HUDEP-2 (cell line): Measurements from ENCODE around the gene PSMC3IP.

Source experiments
- DNase-seq, 76 experiments: peaks; one replicate each; lab custom pipeline; 2025; ENCODE audit not compliant: unreplicated experiment in 76 of 76; lab: John Stamatoyannopoulos, UW

PSMC3IP gene

GRCh38 chr17:42586514-42587230 lies 9.1 kb upstream of the PSMC3IP start:
- no peak for DNase-seq

DNA sequence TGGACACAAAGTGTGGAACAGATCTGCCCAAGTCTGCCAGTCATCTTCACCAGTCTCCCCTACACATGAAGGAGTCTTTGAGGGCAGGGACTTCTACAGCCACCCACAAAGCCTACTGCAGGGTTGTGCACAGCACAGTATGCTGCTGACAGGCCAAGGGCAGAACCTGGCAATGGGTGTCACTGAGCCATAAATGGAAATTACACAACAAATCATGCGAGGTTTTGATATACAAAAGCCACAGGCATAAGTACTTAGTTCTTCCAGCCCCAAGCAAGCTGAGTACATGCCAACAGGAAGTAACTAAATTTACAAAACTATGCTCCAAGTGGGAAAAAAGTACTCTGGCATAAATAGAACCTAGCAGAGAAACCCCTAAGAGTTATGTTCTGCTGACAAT lies 7.8 kb upstream of the PSMC3IP start:
- no peak for DNase-seq

DNA sequence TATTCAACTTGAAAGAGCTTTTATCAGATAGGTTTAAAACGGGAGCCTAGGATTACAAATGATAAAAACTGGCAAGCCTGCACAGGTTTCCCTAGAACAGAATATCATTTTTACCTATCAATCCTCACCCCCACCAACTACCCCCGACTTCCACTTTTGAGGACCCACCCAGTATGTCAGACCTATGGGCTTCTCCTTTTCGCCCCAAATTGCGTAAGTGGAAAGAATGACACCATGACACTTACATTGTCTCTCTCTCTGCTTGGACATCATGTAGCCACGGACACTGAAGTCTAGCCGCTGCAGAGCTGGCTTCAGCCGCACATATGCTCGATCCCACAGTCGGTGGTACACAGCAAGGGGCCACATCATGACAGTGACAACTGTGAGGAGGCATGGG lies 7.4 kb upstream of the PSMC3IP start:
- no peak for DNase-seq

DNA sequence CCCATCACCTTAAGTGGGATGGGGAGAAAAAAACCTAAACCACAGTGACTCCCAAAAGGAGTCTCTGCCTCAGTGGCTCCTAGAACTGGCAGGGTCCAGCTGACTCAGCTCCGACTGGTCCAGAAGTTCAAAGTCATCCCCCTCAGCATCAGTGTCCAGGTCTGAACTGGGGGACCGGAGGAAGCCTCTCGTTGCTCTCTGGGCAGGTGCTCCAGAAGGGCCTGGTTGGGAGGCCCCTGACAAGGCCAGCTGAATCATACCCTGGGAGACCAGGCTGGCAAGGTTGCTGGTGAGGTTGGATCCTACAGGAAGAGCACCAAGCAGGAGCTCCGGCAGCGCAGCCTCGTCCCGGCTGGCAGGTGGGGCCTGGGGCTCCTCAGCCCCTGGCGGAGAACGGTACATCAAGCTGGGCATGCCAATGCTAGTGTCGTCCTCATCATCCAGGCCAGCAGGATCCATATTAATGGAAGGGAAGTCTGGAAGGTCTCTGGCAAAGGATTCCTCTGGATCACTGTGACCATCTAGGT lies 4.3 kb upstream of the PSMC3IP start:
- no peak for DNase-seq

DNA sequence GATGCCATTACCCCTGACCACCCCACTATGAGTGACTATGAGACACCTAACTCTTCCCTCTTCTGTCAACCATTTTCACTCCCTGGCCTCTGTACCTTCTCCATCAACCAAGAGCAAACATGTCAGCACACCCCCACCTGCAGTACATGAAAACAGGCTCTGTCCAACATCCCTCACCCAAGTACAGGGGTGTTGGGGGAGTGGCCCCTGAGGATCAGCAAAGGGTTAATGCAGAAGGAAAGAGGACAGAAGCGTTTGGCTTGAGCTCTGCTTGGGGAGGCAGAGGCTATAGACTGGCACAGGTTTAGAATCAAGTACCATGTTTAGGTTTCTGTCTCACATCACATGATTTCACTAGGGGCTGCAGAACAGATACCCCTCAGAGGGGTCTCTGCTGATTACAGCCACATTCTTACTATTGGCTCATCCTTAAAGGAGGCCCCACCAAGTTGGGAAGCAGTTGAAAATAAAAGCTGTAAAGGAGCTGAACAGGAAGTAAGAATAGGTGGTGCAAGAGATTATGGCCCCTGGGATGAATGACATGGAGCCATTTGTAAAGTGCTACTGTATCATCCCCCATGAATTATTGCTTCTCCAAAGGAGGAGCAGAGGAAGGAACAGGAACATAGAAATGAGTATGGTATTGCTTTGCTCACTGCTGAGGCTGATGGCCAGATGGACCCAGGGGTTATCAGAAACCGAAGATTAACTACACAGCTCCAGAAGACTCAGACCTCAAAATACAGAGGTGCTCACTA lies 2.4 kb upstream of the PSMC3IP start:
- DNase-seq: no peak

GRCh38 chr17:42578282-42578869 lies 847 bp upstream of the PSMC3IP start:
- peak in 71 of 76 experiments; percentile 31 to 85 (median 67) for DNase-seq

GRCh38 chr17:42577140-42577531 lies 393 bp downstream of the PSMC3IP start:
- DNase-seq: peak in 1 of 76 experiments; percentile 60

GRCh38 chr17:42574463-42574862 lies 3.1 kb downstream of the PSMC3IP start:
- no peak for DNase-seq

GRCh38 chr17:42573095-42573494 lies 4.4 kb downstream of the PSMC3IP start:
- DNase-seq: no peak

DNA sequence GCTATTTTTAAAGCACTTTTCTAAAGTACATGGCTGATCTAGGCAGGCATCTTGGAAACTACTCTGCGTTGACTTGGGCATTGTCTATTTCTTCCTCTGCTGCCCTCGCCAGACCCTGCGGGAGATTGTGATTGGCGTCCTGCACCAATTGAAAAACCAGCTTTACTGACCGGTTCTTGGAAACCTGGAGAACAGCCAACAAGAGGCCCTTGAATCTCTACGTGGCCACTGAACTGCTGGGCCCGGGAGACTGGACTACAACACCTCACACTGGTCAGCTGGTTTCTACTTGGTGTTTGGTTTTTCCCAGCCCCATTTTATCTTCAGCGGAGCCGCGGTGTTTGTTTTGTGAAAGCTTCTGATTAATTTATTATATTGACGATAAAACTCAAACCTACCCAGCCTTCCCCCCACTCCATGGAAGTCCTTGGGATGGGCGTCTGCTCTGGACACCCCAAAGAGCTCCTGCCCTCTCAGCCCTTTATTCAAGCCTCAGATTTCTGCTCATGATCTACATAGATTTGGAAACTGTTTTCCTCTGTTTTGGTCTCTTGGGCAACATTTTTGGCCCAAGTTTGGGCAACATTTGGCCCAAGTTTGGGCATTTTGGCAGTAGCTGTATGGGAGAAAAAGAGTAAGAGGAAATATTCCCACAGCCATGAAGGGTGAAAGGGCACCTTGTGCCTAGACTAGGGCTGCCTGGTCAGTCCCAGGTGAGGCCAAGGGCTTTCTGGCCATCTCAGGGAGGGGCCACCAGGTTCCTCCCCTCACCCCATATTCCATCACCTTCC lies 5.9 kb downstream of the PSMC3IP start:
- DNase-seq: no peak

DNA sequence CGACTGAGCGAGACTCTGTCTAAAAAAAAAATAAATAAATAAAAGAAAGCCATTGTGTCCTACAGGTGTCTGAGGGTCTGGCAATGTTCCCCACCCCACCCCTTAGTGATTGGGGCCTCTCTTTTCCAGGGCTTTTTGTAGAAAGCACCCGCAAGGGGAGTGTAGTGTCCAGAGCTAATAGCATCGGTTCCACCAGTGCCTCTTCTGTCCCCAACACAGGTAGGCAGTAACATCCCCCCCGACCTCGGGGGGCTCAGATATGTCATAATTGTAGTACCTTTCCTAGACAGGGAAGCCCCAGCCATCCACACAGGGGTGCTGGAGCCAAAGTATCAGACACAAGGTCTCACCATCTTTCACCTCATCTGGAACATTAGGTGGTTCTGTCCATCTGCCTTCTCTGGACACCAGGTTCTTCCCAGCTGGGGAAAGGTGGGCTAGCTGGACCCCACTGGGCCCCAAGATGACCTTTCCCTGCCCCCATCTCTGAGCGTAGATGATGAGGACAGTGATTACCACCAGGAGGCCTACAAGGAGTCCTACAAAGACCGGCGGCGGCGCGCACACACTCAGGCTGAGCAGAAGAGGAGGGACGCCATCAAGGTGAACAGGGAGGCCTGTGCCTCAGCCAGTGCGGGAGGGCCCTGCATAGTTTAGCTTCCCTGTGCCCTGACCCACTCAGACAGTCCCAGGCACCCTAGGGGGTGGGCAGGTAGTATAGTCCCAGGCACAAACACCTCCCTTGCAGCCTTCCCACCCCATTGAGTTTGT lies 9.0 kb downstream of the PSMC3IP start:
- no peak for DNase-seq

DNA sequence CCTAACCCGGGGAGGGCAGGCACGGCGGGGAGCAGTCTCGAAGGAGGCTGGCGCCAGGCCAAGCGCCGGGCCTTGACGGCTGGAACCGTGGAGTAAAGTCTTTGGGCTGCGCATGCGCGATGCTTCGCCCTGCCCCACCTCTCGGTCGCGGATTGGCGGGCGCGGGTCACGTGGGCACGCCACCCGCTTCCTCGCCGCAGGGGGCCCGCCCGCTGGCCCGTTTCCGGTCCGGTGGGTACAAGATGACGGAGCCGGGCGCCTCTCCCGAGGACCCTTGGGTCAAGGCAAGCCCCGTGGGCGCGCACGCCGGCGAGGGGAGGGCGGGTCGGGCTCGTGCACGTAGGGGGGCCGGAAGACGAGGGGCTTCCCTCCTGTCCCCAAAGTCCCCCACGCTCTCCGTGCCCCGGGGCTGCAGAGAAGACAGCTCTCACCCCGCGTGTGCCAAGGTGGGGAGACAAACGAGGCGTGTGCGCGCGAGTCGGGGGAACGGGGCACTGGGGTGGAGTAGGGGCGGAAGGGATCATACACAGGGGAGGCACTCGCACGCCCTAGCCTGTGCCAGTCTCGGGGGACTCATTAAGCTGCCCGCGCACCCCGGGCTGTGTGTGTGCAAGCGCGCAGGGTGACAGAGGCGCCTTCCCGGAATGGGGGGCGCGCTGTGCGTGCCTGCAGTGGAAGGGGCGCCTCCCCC lies 10.5 kb downstream of the PSMC3IP start, which contains the start of gene MLX:
Gene MLX, plus strand, starts transcription at position 218 of the 691 bp plus-strand sequence. Its CDS starts 25 bp downstream, at position 243.
- peak in 75 of 76 experiments; percentile 25 to 95 (median 88) for DNase-seq

DNA sequence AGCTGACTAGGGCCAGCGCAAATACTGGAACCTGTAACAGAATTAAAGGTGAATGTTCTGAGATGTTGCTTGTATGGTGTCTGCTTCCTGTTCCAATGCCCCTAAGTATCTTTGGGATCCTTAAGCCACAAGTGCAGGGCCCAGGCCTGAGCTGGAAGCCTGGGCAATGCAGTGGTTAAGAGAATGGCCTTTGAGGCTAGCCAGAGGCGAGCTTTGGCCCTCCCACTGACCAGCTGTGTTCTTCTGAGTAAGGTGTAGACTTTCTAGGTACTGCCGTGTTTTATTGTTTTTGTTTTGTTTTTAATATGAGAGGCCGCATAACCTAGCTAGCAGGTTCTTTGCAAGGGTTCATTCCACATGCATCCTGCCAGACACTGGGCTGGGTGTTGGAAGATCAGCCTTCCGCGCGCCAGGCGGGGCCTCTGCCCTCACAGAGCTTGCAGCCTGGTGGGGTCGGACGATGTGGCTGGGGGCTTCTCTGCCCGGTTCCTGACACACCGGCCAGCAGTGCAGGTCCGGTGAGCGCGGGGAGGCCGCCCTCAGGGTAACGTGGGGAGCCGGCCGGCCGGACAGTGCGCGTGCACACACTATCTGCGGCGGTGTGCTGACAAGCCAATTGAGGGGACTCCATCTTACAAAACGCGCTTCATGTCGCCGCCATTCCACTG lies 11.2 kb downstream of the PSMC3IP start:
- no peak for DNase-seq

DNA sequence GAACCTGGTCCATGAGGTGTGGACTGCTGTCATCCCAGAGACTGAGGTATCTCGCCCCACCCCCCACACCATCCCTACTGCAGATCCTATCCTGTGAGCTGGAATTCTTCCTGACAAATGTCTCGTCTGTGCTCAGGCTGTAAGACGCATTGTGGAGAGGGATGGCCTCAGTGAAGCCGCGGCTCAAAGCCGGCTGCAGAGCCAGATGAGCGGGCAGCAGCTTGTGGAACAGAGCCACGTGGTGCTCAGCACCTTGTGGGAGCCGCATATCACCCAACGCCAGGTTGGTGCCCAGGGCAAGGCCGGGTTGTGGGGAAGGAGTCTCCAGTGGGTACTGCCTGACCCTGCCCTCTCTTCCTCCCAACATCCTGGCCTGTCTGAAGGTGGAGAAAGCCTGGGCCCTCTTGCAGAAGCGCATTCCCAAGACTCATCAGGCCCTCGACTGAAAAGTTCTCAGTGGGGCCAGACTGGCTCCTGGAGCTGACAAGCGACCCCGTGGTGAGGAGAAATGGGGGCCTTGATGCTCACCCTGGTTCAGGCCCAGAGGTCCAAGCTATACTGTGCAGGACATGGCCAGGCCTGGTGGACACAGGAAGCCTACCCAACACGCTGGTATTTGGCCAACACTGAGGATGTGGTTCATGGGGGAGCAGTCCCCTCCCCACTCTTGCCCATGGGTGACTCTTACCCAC lies 11.9 kb downstream of the PSMC3IP start:
- DNase-seq: no peak

DNA sequence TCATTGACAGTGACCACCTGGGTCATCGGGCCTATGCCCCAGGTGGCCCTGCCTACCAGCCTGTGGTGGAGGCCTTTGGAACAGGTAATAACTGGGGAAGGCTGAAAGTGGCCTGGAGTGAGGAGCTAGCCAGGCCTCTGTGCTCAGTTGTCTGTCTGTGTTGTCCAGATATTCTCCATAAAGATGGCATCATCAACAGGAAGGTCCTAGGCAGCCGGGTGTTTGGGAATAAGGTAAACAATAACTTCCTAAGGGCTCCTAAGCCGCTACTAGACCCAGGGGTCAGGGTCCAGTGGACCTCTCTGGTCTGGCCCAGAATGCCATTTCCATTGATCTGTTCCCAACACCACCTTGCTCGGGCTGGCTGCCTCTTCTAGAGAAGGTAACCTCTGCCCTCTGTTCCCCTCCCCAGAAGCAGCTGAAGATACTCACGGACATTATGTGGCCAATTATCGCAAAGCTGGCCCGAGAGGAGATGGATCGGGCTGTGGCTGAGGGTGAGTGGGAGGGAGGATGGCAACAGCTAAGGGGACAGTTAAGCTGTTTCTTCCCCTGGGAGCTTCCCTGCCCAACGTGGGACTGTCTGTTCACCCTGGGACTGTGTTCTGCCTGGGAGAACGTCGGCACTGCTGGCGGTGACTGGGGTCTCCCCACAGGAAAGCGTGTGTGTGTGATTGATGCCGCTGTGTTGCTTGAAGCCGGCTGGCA lies 12.6 kb downstream of the PSMC3IP start:
- no peak for DNase-seq

DNA sequence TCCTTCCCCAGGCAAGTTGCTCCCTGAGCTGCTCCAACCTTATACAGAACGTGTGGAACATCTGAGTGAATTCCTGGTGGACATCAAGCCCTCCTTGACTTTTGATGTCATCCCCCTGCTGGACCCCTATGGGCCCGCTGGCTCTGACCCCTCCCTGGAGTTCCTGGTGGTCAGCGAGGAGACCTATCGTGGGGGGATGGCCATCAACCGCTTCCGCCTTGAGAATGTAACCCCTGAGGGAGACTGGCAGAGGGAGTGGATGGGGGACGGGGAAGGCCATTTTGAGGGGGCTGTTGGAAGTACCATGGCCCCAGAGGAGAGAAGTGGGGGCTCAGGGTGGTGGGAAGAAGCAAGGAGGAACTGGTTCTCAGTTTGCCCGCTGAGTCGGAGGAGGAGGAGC lies 13.6 kb downstream of the PSMC3IP start:
- no peak for DNase-seq

DNA sequence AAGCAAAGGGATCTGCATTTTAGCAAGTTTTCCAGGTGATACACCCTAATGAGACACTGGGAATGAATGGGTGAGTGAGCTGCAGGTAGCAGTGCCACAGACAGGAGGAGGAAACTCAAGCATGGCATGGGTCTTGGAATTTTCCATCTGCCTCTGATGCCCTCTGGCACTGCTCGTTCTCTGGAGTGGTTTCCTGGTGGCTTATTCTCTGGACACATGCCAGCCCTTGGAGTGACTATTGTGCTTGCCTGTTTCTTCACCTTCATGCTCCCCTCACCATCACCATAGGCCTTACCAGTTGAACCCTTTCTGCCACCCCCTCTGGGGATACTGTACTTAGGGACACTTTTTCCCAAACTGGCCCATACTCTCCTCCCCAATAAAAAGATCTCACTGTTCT lies 14.0 kb downstream of the PSMC3IP start:
- no peak for DNase-seq

DNA sequence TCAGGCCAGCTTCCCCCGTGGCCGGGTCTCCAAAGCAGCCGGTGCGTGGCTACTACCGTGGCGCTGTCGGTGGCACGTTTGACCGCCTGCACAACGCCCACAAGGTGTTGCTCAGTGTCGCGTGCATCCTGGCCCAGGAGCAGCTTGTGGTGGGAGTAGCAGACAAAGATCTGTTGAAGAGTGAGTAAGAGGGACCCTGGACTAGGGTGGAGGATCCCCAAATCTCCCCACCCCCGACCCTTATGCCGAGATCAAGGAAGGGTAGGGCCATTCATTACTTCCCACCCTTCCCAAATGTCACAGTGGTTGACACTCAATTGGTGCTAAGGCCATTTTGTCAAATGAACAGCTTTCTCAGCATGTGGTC lies 14.4 kb downstream of the PSMC3IP start:
- DNase-seq: no peak
